Hepatocyte (in vitro differentiated cells): Measurements from ENCODE around the gene SYNPR.

Experiments used
- EZH2 ChIP-seq: fragments of 200-600 bp; sonication (generic); IDR thresholded peaks from 2 replicates; pipeline ENCODE4 v1.6.1; 2016; ENCODE audit warnings: antibody characterized with exemption, mild to moderate bottlenecking, borderline replicate concordance
- EZH2phosphoT487 ChIP-seq: fragments of 200-600 bp; sonication (generic); IDR thresholded peaks from one replicate; pipeline ENCODE4 v1.6.1; 2018; ENCODE audit warnings: antibody characterized with exemption, mild to moderate bottlenecking, low read depth, moderate library complexity; ENCODE audit not compliant: unreplicated experiment, severe bottlenecking
- TF ChIP-seq, protein P1 (sequence below): fragments of 200-600 bp; sonication (generic); IDR thresholded peaks from 2 replicates; pipeline ENCODE4 v1.5.1; 2016; ENCODE audit warnings: antibody characterized with exemption, mild to moderate bottlenecking; ENCODE audit not compliant: poor library complexity

DNA sequence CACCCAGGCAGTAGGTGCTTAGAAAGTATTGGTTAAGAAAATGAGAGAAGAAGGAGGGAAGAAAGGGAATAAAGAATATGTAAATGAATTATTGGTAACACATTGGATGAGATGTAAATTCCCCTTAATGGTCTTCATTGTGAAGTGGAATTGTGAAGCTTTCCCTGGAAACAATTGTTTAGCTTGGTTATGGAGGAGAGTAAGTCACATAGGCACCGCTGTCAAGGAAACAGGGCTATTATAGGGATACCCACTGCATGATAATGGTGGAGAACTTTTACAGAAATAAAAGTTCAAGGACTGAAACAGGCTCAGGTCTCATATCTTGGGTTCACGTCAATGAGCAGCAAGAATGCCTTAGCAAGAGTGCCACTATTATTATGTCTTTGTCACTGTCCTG is 9.5 kb downstream of the SYNPR start:
- TF ChIP-seq, protein P1, sequence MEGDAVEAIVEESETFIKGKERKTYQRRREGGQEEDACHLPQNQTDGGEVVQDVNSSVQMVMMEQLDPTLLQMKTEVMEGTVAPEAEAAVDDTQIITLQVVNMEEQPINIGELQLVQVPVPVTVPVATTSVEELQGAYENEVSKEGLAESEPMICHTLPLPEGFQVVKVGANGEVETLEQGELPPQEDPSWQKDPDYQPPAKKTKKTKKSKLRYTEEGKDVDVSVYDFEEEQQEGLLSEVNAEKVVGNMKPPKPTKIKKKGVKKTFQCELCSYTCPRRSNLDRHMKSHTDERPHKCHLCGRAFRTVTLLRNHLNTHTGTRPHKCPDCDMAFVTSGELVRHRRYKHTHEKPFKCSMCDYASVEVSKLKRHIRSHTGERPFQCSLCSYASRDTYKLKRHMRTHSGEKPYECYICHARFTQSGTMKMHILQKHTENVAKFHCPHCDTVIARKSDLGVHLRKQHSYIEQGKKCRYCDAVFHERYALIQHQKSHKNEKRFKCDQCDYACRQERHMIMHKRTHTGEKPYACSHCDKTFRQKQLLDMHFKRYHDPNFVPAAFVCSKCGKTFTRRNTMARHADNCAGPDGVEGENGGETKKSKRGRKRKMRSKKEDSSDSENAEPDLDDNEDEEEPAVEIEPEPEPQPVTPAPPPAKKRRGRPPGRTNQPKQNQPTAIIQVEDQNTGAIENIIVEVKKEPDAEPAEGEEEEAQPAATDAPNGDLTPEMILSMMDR: no peak
- TF ChIP-seq EZH2phosphoT487 (no peak), EZH2 (no peak)
